Peyer's patch (tissue), 4 donors: ENCODE data around the gene TRAPPC5.

ENCODE experiments used
- CTCF ChIP-seq, 6 experiments: fragments of 450-650 bp in 4 of 6; fragments of 200-600 bp in 2 of 6; sonication (generic) in 1 of 6; IDR thresholded peaks; one replicate each; pipeline ENCODE4 v1.5.1; 2017 to 2019; ENCODE audit warnings: antibody characterized with exemption in 6 of 6, mild to moderate bottlenecking in 3 of 6, moderate library complexity in 1 of 6
- POLR2A ChIP-seq, 2 donors: fragments of 450-650 bp; IDR thresholded peaks; one replicate each; pipeline ENCODE4 v1.5.1; 2017; ENCODE audit warnings: antibody characterized with exemption in 2 of 2, mild to moderate bottlenecking in 2 of 2, moderate library complexity in 2 of 2

- TF ChIP-seq POLR2A (IDR thresholded peaks at IDR 0.05) (no peak), CTCF (IDR thresholded peaks at IDR 0.05) (no peak)
These were observed 49.2 kb downstream of the TRAPPC5 start for GRCh38 chr19:7729831-7730285.
